Choroid plexus epithelial cell (primary cell): ENCODE results near the gene NUP160.

Source experiments
- DNase-seq: peaks from one replicate; pipeline ENCODE4 v3.0.0-alpha.2; 2010; ENCODE audit warnings: low read depth
- H3K4me3 ChIP-seq: 2 replicates; pipeline ENCODE4 v1.5.1; 2011; ENCODE audit warnings: low read depth, mild to moderate bottlenecking, control low read depth, low read length, moderate library complexity
- TF ChIP-seq, protein P1 (sequence below): conservative IDR thresholded peaks from 2 replicates; pipeline ENCODE4 v1.5.1; 2011; ENCODE audit warnings: low read depth, mild to moderate bottlenecking, control low read depth, inconsistent platforms, low read length, moderate library complexity

Gene NUP160

GRCh38 chr11:47860536-47860935 lies 12.4 kb upstream of the NUP160 start:
- no peak for DNase-seq
- TF ChIP-seq, protein P1, sequence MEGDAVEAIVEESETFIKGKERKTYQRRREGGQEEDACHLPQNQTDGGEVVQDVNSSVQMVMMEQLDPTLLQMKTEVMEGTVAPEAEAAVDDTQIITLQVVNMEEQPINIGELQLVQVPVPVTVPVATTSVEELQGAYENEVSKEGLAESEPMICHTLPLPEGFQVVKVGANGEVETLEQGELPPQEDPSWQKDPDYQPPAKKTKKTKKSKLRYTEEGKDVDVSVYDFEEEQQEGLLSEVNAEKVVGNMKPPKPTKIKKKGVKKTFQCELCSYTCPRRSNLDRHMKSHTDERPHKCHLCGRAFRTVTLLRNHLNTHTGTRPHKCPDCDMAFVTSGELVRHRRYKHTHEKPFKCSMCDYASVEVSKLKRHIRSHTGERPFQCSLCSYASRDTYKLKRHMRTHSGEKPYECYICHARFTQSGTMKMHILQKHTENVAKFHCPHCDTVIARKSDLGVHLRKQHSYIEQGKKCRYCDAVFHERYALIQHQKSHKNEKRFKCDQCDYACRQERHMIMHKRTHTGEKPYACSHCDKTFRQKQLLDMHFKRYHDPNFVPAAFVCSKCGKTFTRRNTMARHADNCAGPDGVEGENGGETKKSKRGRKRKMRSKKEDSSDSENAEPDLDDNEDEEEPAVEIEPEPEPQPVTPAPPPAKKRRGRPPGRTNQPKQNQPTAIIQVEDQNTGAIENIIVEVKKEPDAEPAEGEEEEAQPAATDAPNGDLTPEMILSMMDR, result no peak
- no peak overlapping the region for H3K4me3 ChIP-seq

DNA sequence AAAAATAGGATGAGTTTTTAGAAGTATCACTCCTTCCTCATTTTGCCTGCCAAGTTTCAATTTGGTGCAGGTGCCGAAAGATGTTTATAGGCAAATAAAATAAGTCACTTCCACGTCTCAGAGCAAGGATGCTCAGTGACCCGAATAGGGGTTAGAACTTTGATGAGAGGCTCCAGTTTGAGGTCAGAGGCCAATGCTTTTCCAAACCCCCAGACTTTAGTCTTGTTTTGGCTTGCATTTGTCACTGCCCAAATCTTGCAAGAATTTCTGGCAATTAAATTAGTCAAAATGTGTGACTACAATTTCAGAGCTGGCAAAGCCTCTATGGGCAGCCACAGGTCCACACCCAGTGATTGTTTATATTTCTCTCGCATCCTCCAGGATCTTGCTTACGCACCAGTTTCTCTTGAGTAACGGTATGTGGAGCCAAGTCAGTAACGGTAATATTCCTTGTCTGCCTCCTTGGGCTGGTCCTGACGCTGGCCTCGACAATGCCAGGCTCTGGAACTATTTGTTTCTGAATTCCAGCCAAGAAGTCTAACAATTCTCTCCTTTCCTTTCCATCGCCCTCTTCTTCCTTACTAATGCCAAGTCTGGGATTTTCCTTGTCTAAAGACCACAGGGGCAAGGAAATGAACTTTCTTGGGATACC lies 9.9 kb upstream of the NUP160 start:
- no peak for DNase-seq
- TF ChIP-seq, protein P1, result no peak

DNA sequence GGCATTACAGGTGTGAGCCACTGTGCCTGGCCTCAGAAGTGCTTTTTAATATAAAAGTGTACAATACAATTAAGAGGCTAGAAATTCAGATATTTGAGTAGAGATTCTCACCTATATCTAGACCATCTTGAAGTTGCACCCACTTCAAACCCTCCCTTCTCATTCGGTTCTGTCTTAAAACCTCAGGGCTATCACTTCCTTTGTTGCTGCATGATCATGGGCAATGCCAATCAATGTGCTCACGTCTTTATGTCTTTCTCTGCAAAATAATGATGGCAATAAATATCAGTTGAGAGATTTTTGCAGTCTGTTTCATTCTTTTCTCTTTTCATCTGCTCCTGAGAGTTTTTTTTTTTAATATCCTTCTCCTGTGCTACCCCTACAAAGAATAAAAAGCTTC lies 9.3 kb upstream of the NUP160 start:
- TF ChIP-seq, protein P1, result no peak

More for the DNA sequence above, 9.9 kb upstream of the NUP160 start:
- H3K4me3 ChIP-seq, result no peak overlapping the region

DNA sequence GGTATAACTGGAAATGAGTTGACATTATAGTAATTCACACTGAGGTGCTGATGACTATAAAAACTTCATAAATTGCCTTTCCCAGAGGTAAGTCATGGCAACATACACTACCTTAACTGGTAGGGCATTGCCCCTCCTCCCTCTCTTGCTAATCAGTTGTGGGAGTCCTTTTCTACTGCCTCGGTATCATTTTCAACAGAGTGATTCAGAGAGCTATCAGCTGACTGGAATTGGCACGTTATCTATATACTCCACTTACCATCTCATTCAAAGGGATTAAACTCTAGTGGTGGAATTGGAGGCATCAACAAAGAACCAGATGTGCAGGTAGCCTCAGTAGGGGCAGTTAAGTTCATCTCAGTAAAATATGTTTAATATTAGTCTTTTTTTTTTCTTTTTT lies 8.0 kb upstream of the NUP160 start:
- DNase-seq, result peak; percentile 29
- H3K4me3 ChIP-seq, result no peak overlapping the region
- TF ChIP-seq, protein P1, result no peak

More for the DNA sequence above, 9.3 kb upstream of the NUP160 start:
- DNase-seq, result no peak
- no peak overlapping the region for H3K4me3 ChIP-seq

DNA sequence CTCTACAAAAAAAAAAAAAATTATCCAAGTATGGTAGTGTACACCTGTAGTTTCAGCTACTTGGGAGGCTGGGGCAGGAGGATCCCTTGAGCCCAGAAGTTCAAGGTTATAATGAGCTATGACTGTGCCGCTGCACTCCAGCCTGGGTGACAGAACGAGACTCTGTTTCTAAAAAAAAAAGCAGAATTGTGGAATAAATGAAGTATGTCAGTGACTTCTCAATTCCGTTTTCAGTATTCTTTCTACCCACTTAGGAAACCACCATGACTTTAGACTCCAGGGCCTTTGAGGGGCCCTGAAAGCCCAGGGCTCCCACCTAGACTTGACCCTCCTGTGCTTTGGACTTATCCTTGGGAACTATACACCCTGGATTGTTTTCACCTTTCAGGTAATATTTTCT lies 6.5 kb upstream of the NUP160 start:
- H3K4me3 ChIP-seq, result no peak overlapping the region
- no peak for DNase-seq
- TF ChIP-seq, protein P1, result no peak

DNA sequence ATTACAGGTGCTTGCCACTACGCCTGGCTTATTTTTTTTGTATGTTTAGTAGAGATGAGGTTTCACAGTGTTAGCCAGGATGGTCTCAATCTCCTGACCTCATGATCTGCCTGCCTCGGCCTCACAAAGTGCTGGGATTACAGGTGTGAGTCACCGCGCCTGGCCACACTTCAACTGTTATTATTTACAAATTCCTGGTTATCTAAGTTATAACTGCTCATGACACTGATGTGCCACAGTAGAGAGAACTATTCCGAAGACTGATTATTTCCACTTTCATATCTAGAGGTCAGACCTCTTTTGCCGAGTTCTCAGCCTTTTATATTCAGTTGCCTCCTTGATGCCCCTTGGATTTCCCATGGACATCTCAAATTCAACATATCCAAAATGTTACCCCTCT lies 3.9 kb upstream of the NUP160 start:
- DNase-seq, result no peak
- TF ChIP-seq, protein P1, result no peak
- H3K4me3 ChIP-seq, result no peak overlapping the region

DNA sequence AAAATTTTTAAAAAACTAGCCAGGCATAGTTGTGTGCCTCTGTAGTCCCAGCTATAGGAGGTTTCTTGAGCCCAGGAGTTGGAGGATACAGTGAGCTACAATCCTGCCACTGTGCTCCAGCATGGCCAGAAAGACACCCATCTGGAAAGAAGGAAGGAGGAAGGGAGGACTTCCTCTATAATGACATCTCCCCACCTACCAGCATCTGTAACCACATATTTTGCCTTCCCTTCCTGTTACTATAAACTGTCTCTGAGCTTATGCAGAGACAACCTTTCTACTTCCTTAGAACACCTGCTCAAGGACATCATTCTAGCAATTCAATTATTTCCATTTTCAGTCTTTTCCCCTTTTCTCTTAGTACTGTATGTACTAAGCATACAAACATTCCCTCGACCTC lies 2.2 kb upstream of the NUP160 start:
- DNase-seq, result no peak
- no peak overlapping the region for H3K4me3 ChIP-seq
- TF ChIP-seq, protein P1, result no peak
